ENCODE results near the gene RAB31.
A peak's percentile ranks its signal among the peaks of the same experiment; 100 is the strongest.
"Not testable (repeated sequence)": the region's sequence is repeated elsewhere in the genome, so short reads cannot be mapped to it uniquely, and the experiment has no call there.

RAB31 gene

DNA sequence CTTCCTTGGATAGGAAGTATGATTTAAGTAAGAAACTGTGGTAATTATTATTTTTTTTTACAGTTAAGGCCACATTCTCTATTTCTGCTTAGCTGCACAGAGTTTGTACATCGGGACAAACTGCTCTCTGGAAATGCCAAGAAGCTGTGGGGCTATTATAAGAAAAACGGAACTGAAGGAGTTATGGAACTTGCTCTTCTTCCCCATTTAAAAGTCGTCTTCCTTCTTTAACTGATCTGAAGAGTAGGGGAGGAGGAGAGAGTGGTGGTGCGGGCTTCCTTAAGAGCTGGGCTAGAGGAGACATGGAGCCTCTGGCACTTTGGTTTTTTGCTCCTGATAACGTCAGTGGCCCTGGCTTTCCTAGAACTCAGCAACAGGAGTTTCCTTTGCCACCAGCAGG, 54.4 kb downstream of the RAB31 start:
- no peak for DNase-seq (ENCODE audit: low spot score)

DNA sequence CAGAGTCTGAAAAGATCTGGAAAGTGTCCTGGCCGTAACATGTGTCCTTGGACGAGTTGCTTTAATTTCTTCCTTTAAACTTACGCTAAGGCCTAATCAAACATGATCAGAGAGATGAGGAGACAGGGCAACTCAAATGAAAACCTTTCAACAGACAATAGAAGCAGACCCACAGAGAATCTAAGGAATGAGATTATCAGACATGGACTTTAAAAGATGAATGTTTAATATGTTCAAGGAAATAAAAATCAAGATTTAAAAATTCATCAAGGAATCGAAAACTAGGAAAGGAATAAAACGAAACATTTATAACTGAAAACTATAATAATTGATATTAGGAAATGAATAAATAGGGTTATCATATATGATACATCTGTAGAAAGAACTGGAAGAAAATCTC, 55.1 kb downstream of the RAB31 start:
- DNase-seq (ENCODE audit: low spot score): no peak

DNA sequence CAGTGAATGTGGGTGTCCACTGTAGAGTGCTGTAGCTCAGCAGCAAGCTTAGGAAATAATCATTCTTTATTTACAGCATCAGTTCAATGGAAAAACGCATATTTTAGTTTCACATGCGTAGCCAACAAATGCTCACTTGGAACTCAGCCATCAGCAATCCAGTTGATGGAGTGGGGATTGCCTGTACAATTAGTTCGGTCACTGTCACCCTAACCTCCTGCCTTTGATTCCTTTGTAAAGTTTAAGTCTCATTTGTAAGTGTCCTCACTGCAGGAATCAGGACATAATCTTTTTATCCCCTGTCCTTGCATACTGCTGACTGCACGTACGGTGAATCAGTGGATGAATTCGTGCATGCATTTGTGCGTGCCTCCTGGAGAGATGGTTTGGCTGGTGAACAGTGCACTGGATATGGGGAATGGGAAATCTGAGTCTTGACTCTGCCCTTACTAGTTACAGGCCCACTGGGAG, 55.9 kb downstream of the RAB31 start:
- no peak for DNase-seq (ENCODE audit: low spot score)

DNA sequence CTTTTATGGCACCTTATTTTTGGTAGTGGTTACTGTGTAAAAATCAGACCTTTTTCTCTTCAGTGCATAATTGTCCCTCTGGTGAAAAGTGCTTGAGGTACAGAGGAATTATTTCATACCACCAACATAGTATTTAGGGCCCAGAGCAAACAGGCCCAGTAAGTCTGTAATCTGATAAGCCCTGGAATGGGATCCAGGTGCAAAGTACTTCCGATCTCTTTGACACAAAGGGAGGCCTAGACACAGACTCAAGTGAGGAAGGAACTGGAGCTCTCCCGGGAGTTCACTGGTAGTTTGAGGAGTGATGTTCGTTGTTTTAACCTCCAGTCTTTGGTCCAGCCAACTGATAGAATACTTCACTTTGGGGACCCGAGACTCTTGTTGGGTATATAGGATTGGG, 57.4 kb downstream of the RAB31 start:
- DNase-seq (ENCODE audit: low spot score): no peak

DNA sequence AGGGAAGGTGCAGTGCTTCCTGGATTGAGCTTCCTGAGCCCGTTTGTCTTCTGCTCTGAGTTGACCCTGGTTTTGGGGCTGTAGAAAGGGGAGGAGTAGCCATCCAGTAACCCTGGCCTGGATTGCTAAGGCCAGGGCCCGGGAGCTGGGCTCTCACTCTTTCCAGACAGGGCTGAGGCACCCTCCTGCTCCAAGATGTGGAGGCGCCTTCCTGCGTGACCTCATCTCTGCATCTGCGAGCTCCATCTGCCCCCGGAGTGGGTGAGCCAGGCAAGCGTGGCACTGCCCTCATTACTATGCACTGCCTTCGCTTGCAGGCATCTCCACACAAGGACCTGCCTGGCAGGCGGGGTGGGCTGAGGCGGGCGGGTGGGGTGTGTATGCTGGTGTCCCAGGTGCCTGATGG, 58.0 kb downstream of the RAB31 start:
- DNase-seq (ENCODE audit: low spot score): no peak

DNA sequence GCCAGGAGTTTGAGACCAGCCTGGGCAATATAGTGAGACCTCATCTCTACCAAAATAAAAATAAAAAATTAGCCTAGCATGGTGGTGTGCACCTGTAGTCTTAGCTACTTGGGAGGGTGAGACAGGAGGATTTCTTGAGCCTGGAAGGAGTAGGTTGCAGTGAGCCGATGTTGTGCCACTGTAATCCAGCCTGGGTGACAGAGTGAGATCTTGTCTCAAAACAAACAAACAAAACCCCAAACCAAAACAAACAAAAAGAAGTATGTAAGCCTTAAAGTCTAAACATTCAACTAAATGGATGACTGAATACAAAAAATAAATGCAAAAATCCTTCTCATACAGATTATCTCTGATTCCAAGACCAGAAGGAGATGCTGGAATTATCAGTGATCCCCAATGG, 58.6 kb downstream of the RAB31 start:
- DNase-seq (ENCODE audit: low spot score): no peak

DNA sequence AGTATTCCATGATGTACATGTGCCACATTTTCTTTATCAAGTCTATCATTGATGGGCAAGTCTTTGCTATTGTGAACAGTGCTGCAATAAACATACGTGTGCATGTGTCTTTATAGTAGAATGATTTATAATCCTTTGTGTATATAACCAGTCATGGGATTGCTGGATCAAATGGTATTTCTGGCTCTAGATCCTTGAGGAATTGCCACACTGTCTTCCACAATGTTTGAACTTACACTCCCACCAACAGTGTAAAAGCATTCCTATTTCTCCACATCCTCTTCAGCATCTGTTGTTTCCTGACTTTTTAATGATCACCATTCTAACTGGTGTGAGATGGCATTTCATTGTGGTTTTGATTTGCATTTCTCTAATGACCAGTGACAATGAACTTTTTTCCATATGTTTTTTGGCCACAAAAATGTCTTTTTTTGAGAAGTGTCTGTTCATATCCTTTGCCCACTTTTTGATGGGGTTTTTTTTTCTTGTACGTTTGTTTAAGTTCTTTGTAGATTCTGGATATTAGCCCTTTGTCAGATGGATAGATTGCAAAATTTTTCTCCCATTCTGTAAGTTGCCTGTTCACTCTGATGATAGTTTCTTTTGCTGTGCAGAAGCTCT, 60.1 kb downstream of the RAB31 start:
- DNase-seq (ENCODE audit: low spot score): not testable (repeated sequence)

DNA sequence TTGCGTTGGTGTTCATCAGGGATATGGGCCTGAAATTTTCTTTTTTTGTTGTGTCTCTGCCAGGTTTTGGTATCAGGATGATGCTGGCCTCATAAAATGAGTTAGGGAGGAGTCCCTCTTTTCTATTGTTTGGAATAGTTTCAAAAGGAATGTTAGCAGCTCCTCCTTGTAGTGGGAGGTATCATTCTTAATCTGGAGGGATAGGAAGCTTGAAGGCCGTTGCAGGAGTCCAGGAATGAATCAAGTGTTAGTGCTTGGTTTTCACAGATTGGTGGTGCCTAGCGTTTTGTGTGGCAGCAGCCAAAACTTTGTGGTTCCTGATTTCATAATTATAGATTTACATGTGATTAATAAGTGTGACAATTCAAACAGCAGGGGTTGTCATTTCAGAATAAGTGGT, 62.0 kb downstream of the RAB31 start:
- not testable (repeated sequence) for DNase-seq (ENCODE audit: low spot score)

DNA sequence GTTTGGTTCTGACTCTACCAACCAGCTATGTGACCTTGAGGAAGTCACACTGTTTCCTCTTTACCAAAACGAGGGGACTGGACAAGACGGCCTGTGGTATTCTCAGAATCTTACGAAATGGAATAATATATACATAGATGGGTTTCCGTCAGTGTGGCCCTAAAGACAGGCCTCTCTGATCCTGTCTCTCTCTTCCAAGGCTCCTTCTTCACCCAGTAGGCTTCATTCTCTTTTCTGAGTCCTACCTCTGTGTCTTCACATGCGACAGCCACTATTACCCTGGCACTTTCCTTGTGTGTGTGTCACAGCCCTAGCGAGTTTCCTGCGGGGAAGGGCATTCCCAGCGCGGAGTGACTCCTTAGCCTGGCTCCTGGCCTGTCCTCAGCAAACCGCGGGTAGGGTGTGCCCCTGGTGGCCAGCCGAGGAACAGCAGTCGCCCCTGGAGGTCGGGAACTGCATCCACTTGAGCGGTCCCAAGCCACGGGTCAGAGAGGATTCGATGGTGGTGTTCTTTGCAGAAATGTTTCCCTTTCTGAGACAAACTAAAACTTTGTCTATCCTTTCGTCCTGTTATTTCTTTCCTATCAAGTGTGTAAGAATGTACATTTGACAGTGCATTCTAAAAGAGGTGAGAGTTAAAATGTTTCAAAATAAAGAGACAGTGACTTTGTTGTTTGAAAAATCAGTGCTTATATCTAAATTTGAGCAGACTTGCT, 63.3 kb downstream of the RAB31 start:
- peak; percentile 65 for DNase-seq (ENCODE audit: low spot score)

DNA sequence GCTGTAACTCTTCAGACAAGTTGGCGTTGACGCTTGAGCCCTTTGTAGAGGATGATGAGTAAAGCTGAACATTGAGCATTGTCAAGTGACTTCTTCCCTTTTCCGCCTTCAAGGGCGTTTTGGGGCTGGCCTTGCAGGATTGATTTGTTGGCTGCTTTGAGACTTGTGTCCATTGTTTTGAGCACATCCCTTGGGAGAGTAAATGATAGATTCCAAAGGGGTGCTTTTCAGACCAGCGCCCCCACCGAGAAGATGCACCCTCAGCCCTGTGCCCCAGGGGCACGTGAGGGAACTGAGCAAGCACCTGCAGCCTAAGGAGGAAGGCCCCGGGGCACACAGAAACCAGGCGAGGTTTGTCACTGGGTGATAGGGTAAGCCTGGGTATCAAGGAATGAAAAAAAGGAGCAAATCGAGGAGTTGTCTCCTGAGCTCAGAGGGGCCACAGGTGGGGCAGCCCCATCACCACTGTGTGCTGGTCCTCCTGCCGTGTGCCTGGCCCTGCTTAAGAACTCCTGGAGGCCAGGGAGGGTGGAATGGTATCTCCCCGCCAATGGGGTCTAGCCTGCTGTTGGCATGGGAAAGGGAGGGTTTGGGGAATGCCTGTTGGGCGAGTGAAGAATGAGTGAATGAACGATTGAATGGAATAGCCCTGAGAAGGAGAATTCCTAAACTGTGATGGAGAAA, 64.0 kb downstream of the RAB31 start:
- no peak for DNase-seq (ENCODE audit: low spot score)

DNA sequence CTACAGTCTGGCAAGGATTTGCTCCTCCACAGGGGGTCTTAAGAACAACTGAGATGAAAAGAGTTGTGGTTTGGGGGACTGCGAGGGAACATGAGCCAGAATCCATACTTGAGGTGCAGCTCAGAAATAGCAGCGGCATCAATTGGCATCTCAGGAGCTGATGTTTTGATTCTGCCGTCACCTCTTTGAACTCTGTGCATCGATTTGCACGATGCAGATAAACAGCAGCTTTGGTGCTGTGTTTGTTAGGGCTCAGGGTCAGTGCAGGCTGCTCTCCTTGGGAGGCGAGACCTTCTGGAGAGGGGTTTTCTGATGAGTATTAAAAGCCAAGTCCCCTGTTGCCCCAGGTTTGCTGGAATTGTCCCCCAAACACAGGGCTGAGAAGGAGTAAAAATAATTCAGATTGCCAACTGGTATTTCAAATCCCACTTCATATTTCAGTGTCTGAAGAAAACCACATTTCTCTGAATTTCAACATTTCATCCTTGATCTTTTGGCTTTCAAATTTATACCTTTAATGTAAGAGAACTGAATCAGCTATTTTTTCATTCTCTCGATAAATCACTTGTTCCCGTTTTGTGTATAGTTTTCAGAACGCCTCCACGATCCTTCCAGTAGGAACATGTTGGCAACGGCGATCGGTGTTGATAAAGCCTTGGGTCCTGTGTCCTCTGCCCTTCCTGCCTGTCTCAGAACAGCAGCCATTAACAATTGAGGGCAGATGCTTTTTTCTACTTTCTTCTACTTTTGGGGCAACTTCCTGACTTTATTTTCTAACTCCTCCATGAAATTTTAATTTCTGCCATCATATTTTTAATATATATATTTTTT, 65.0 kb downstream of the RAB31 start:
- no peak for DNase-seq (ENCODE audit: low spot score)

DNA sequence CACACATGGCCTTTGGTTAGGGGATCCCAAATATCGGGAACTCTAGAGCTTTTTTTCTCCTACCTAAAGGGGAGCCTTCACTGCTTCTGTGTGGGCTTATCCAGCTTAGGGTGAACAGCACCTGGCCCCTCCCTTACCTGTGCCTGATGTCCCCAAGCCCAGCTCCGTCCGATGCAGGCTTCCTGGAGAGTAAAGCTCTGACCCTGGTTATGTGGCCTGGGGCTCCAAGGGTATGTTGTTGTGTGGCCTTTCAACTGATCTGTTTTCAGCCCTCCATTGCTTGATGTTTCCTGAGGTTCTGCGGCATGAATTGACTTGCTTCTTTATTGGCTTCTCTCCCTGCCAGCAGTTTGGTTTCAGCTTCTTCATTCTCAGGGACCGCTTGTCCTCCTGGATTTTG, 66.0 kb downstream of the RAB31 start:
- no peak for DNase-seq (ENCODE audit: low spot score)

DNA sequence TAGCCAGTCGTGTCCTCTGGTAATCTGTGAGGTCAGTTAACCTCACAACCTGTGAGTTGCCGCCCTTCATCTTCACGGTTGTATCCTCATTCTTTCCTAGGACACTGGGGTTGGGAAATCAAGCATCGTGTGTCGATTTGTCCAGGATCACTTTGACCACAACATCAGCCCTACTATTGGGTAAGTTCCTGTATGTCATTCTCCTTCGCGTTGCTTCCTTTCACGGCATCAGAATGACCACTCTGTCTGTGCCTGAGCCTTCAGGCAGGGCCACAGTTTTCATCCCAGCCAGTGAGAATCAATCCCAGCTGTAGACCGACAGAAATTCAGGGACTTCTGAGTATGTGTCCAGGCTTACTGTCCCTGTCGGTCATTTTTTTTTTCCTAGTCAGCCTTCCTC, 67.1 kb downstream of the RAB31 start:
- no peak for DNase-seq (ENCODE audit: low spot score)

DNA sequence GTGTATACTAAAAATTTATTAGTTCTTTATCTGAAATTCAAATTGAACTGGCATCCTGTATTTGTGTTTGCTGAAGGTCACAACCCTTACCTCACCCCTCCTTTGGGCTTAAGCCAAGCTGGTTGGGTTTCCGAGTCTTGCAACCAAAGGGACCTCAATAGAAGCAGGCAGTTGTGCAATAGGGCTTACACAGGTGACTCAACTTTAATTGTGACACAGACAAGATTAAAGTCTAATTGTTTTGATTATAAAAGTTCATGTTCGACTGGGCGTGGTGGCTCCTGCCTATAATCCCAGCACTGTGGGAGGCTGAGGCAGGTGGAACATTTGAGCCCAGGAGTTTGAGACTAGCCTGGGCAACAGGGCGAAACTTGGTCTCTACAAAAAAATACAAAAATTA, 71.5 kb downstream of the RAB31 start:
- peak; percentile 16 for DNase-seq (ENCODE audit: low spot score)

DNA sequence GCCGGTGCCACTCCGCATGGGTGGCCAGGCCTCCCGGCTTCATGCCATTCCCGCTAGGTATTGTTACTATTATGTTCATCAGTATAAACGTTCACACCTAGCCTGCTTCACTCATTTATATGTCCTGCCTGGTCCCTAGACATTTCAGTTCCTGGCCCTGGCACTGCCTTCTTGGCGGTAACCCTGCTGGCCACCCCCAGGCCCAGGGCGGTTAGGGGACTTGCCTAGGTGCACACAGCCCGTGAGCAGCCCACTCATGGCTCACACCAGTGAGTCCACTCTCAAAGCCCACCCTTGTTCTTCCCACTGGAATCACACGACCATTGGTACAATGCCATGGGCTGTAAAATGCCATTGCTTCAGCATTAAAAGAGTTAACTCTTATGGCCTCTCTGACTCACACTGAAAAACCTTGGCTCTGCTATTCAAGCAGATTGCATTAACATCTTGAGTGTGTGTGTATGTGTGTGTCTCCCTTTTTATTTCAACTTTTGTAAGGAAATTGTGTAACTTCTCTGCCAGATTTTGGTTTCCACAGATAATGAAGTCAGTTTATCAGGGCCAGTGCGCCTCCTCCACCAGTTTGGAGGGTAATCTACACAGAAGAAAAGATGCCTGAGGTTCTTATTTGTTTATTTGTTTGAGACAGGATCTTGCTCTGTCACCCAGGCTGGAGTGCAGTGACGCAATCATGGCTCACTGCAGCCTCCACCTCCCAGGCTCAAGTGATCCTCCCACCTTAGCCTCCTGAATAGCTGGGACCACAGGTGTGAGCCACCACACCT, 74.2 kb downstream of the RAB31 start:
- no peak for DNase-seq (ENCODE audit: low spot score)

DNA sequence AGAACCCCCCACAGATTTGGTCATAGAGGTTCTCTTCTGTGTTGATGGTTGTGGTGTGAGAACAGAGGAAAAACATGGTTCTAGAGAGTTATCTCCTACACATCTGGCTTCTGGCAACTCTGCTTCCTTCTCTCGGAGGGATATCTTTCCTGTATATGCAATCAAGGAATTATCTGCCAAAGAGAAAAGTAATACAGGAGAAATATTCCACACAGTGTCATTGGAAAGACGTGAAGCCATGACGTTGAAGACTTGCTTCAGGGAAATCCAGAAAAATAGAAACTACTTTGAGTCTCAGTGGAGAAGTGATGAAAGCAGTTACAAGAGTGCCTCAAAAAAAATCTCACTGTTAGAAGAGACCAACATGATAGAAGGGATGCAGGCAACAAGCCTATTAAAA, 78.5 kb downstream of the RAB31 start:
- DNase-seq (ENCODE audit: low spot score): no peak

DNA sequence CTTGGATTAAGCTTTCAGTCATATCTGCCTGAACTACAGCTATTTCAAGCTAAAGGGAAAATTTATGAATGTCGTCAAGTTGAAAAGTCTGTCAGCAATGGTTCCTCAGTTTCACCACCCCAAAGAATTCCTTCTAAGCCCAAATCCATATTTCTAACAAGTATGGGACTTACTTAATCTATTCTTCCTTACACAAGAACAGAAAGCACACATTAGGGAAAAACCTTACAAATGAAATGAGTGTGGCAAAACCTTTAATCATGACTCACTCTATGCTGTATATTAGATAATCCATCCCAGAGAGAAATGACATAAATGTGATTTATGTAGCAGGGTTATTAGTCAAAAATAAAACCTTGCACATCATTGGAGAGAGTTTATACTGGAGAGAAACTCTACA, 78.9 kb downstream of the RAB31 start:
- DNase-seq (ENCODE audit: low spot score): no peak

DNA sequence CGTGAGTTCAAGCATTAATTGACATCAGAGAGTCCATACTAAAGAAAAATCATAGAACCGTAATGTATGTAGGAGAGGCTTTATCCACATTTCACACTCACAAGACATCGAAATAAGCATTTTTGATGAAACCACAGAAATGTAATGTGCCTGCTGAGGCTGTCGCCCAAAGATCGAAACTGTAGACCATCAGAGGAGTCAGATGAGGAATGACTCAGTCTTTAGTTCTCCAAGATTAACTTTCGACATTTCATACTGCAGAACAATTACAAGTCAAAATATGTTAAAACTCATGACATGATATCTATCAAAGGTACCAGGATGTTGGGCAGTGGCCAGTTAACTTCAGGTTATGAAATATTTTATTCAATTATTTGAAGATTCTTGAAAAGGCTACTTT, 79.6 kb downstream of the RAB31 start:
- DNase-seq (ENCODE audit: low spot score): no peak

DNA sequence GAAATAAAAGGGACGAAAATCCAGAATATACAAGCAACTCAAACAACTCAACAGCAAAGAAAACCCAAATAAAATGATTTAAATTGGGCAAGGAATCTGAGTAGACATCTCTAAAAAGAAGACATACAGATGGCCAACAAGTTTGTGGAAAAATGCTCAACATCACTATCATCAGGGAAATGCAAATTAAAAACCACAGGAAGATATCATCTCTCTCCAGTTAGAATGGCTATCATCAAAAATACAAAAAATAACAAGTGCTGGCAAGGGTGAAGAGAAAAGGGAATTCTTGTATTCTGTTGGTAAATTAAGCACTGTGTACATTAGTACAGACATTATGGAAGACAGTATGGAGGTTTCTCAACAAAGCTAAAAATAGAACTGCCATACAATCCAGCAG, 80.0 kb downstream of the RAB31 start:
- no peak for DNase-seq (ENCODE audit: low spot score)

DNA sequence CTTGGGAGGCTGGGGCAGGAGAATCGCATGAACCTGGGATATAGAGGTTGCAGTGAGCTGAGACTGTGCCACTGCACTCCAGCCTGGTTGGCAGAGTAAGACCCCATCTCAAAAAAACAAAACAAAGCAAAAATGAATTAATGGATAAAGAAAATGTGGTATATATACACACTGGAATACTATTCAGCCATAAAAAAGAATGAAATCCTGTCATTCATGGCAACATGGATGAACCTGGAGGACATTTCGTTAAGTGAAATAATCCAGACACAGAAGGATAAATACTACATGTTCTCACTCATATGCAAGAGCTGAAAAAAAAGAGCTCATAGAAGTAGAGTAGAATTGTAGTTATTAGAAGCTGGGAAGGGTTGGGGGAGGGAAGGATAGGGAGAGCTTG, 80.8 kb downstream of the RAB31 start:
- no peak for DNase-seq (ENCODE audit: low spot score)

DNA sequence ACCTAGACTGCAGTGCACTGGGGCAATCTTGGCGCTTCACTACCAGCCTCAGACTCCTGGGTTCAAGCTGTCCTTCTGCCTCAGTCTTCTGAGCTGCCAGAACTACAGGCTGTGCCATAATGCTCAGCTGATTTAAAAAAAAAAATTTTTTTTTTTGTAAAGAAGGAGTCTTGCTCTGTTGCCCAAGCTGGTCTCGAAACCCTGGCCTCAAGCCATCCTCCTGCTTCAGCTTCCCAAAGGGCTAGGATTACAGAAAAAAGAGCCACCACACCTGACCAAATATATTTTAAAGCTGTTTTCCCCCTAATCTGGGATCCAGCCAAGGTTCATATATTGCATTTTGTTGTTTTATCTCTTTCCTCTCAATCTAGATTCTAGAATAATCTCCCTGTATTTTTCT, 82.2 kb downstream of the RAB31 start:
- DNase-seq (ENCODE audit: low spot score): no peak

DNA sequence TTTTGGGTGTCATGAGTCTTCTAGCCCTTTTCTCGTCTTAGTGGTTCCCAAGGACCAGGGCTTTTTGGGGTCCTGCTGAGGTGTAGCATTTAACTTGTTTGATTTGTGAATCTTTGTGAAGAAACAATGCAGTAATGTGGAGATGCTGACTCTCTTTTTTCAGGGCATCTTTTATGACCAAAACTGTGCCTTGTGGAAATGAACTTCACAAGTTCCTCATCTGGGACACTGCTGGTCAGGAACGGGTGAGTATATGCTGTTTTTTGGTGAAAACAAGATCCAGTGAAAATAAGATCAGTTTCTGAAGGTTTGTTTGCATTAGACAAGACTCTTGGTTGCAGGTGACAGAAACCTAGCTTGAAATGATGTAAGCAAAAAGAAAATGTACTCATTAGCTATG, 83.9 kb downstream of the RAB31 start:
- DNase-seq (ENCODE audit: low spot score): no peak

All from SW480 (cell line).